Activated naive CD4-positive, alpha-beta T cell (primary cell): Measurements from ENCODE around the gene ST6GAL2.

Experiments used
- DNase-seq, 4 experiments: peaks; one replicate each; lab custom pipeline; 2025; lab: John Stamatoyannopoulos, UW

ST6GAL2 gene

DNA sequence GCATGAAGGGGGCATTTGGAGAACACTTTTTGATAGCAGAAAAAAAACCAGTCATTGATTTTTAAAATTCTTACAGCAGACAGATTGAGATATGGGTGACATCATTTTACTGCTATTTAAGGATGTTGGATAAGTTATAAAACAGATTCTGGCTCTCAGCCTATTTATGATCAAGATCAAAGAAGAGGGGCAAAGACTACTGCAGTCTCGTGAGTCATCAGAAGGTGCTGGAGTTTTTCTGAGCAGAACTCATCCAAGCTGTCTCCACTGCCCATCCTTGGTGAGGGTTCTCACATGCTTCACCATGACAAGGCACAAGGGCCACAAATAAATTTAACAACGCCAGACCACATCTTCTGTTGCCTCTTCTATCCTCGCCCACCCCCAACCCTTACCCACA is 58.8 kb downstream of the ST6GAL2 start:
- DNase-seq = no peak

DNA sequence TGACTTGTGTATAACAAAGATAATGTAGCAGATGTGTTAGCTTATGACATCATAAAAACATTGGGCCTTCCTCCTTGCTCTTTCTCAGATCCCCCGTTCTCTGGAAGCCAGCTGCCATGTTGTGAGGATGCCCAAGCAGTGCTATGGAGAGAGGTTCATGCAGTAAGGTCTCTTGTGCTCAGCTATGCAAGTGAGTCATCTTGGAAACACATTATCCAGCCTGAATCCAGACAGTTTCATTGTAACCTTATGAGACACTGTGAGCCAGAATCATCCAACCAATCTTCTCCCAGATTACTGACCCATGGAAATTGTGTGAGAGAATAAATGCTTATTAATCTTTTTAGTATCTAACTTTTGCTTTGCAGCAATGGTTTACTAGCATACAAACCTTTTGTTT is 60.8 kb downstream of the ST6GAL2 start:
- no peak for DNase-seq

DNA sequence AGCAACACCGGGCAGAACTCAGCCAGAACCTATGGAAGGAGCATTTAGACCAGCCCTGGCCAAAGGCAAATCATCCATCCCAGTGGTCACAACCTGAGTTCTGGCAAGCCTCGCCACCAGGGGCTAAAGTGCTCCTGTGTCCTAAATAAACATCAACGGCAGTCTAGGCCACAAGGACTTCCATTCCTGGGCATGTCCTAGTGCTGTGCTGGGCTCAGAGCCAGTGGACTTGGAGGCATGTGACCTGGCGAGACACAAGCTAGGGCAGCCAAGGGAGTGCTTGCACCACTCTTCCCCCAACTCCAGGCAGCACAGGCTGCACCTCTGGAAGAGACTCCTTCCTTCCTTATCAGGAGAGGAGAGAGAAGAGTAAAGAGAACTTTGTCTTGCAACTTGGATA is 69.0 kb downstream of the ST6GAL2 start:
- DNase-seq = no peak

- DNase-seq = no peak
These were observed 73.1 kb downstream of the ST6GAL2 start for GRCh38 chr2:106812841-106813240.

DNA sequence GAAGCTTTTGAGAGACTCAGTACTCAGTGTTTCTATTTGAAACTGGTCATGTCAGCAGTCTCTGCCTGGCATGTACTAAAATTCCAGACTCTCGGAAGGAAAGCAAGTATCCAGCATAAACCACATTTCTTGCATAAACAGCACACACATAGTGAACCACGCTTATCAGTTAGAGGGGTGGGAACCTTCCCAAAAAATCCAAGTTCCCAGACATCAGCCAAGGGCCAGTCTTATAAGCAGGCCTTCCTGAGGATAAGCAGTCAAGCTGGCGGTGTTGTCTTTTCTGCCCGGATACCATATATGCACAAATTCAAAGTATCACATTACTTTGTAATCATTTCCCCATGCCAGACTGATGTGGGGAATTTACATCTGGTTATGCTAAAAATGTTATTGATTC is 73.6 kb downstream of the ST6GAL2 start:
- no peak for DNase-seq

DNA sequence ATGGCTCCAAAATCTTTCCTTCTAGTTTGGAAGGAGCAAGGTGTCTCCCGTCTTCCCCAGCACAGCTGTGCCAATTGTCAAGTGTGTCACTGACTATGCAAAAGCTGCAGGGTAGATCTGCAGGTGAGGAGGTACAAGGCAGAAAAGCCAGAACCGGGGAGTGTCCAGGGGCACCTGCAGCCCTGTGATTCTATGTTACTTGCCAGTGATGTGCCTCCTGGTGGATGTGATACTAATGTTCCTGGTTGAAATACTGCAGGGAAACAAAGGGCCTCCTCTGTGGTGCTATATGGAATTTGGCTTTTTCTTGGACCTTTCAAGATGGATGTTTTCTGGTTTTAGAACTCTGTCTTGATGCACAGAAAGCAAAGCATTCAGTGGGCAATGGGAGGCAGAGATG is 80.3 kb downstream of the ST6GAL2 start:
- DNase-seq = no peak

GRCh38 chr2:106804161-106804560 is 81.8 kb downstream of the ST6GAL2 start:
- DNase-seq = no peak

DNA sequence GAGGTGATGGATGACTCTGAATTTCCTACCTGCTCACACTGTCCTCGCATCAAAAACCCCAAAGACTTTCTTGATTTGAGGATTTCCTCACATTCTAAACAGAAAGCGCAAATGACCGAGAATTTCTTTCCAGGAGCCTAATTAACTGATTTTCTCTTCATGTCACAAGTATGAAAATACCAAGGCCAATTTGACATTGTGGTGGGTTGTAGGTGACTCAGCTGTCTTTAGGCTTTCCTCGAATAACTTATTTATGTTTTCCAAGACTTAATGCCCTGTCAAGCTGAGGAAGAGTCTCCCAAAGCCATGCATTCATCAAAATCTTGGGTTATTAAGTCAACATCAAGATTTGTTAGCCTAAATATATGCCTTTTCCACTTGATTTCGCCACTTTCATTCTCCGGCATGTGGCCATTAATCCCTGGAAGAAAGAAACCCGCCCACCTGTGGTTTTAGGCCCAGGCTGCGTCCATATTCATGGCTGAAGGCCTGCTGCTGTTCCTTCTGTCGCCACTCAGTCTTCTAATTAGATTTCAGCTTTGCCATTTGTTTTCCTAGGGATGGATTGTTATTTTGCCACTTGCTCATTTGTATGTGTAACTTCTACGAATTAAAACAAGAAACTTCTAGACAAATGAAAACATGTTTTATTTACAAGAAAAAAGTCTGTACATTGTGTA is 84.9 kb downstream of the ST6GAL2 start:
- DNase-seq = no peak

DNA sequence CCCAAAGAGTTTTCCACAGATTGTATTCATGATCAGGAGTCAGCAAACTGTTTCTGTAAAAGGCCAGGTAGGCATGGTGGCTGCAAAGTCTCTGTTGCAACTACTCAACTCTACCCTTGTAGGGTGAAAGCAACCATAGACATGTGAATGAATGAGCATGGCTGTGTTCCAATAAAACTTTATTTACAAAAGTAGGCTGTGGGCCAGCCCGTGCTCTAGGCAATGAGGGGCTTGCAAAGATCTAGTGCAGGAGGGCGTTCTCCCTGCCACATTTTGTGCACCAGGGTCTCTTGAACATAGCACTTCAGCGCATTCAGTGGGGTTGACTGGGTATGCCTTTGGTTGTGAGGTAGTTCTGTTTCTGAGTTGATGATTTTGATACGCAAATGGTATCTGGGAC is 85.8 kb downstream of the ST6GAL2 start:
- no peak for DNase-seq

- DNase-seq = no peak
These were observed 87.0 kb downstream of the ST6GAL2 start for GRCh38 chr2:106798826-106799552.

- DNase-seq = no peak
These were observed 88.5 kb downstream of the ST6GAL2 start for GRCh38 chr2:106797494-106797893.

DNA sequence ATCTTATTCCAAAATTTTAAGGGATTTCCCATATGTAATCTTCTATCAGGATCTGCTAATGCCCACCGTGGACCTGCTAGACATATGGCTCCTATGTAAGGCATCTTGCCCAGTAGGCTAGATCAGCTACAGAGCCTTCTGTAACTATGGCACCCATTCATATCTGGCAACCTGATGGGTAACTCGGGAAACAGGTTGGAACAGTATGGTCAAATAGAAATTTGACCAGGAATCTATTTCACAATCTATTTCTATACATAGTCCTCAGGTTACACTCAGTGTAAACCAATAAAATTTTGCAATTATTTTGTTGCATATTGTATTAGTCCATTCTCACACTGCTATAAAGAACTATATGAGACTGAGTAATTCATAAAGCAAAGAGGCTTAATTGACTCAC is 93.3 kb downstream of the ST6GAL2 start:
- DNase-seq = no peak

DNA sequence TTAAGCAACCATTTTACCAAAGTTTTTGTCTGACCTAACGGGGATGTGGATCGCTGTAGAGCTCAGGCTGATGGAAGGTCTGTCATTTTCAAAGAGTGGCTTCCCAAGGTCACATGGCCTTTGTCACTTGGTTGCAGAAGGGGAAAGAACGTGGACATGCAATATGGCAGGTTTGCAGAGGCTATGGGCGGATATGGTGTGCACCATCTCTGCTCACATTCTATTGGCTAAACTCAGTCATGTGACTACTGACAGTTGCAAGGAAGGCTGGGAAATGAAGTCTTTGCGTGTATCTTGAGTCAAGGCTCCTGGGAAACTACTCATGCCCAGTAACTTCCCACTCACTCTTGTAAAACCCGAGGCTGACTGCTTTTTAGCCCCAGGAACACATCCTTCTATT is 96.8 kb downstream of the ST6GAL2 start:
- DNase-seq = no peak

- no peak for DNase-seq
These were observed 103.3 kb downstream of the ST6GAL2 start for GRCh38 chr2:106782681-106783080.

DNA sequence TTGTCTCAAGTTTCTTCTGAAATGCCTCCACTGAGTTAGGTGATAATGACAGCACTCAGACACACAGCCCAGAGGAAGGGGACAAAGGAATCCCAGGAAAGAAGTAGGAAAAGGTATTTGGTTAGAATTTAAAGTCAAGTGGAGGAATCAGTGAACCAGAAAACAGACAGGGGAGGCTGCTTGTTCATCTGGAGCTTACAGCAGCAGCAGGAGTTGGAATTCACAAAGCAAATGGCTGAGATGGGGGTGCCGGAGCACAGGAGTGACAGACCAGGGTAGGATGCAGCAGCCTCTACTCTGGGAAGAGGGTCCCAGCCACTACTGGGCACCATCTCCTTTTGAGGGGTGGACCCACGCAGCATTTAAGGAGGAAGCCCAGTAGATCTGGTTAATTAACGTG is 104.8 kb downstream of the ST6GAL2 start:
- no peak for DNase-seq

GRCh38 chr2:106771811-106772210 is 114.2 kb downstream of the ST6GAL2 start:
- no peak for DNase-seq

DNA sequence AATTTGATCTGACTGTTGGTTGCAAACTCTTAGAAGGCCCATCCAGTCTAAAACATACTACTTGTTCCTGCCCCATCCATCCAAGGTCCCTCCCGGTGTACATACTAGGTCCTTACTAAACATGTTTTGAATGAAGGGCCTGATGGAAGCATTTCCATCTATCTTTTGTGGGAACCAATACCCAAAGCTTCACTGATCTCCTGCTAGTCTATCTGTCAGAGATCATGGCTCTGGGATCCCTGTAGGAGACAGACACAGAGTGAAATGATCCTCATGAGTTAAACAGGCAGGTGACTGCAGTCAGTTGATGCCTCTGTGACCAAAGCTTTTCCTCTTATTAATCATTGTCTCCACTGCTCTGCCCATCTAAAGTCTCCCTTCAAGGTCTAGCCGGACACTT is 115.0 kb downstream of the ST6GAL2 start:
- no peak for DNase-seq

- no peak for DNase-seq
These were observed 121.4 kb downstream of the ST6GAL2 start for GRCh38 chr2:106764614-106765013.

DNA sequence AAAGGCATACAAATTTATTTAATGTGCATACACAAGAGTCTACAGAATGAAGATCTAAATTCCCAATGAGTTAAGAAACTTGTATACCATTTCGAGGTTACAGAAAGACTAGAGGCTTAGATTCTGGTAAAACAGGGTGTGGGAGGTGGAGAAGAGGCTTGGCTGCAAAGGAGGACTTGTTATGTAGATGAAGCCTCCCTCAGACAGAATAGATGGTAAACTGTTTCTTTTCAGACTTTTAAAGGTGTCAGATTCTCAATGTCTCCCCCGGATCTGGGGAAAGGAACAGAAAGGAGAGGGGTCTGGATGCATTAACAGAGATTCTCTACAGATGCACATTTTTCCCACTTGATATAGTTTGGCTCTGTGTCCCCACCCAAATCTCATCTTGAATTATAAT is 126.0 kb downstream of the ST6GAL2 start:
- no peak for DNase-seq

- DNase-seq = no peak
These were observed 127.0 kb downstream of the ST6GAL2 start for GRCh38 chr2:106758901-106759497.
